ENCODE results near the gene SEMA4G. TPM values are rescaled to one million over a fixed set of nuclear protein-coding genes. Genes with fewer than 3 reads are reported as not detected.

The SEMA4G gene
- total and polyA plus RNA-seq, 8 donors: 2.7 to 44.2 (median 33.9) TPM

DNA sequence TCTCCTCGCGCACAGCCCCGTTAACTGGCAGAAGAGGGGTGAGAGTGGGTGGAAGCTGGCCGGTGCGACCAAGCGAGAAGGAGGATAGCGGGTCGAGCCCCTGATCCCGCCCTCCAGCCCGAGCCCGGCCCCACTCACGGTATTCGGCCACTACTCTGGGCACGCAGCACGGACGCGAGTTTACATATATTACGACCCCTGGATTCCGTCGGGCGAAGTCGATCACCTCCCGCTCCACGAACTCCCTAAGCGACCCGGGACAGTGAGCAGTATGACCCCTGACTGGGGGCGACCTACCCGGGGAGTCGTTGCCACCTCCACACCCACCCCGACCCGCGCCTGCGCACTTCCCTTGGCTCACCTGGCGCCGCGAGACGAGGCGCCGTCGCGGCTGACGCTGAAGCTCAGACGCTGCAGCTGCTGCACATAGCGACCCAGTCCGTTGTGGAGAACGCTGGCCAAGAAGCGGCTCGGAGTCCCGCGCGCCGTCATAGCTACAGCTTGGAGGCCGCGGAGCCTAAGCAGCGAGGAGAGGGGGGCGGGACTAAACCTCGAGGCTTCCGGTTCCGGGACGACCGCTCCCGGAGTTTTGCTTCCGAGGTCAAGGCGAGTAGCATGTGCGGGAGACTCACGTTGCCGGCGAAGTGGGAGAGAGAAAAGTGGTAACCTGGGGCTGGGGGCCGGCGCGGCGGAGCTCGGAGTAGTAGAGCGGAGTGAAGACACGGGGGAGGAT lies 17.8 kb downstream of the SEMA4G start, which contains the start of the genes MRPL43 and TWNK:
Gene MRPL43 (minus strand): TSS at position 546 of the 733 bp plus-strand sequence. CDS start 54 bp downstream, at position 492.
Gene TWNK (plus strand): TSS at position 592 of the 733 bp plus-strand sequence. CDS start 668 bp downstream, outside the sequence.
- DNase-seq (peak; percentile 81 to 94 (median 84)), ATAC-seq (peak; percentile 96)
- H3K4me1 ChIP-seq: peaks cover 14 to 33% of the 10 kb centered on the region in 2 donors
- peaks cover 0 to 47% of the 10 kb centered on the region in 2 donors for H3K36me3 ChIP-seq
- TF ChIP-seq, protein P1, sequence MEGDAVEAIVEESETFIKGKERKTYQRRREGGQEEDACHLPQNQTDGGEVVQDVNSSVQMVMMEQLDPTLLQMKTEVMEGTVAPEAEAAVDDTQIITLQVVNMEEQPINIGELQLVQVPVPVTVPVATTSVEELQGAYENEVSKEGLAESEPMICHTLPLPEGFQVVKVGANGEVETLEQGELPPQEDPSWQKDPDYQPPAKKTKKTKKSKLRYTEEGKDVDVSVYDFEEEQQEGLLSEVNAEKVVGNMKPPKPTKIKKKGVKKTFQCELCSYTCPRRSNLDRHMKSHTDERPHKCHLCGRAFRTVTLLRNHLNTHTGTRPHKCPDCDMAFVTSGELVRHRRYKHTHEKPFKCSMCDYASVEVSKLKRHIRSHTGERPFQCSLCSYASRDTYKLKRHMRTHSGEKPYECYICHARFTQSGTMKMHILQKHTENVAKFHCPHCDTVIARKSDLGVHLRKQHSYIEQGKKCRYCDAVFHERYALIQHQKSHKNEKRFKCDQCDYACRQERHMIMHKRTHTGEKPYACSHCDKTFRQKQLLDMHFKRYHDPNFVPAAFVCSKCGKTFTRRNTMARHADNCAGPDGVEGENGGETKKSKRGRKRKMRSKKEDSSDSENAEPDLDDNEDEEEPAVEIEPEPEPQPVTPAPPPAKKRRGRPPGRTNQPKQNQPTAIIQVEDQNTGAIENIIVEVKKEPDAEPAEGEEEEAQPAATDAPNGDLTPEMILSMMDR (IDR thresholded peaks at IDR 0.05): no peak
- peak within 1 kb of the TSS; percentile 73 to 92 for H3K4me3 ChIP-seq
- intact Hi-C loops (cut with DNase I): no loop called here
- H3K9me3 ChIP-seq: no peaks in the 10 kb centered on the region
- no peaks in the 10 kb centered on the region for H3K27me3 ChIP-seq
- H3K27ac ChIP-seq: peak within 1 kb of the TSS; percentile 34 to 79

DNA sequence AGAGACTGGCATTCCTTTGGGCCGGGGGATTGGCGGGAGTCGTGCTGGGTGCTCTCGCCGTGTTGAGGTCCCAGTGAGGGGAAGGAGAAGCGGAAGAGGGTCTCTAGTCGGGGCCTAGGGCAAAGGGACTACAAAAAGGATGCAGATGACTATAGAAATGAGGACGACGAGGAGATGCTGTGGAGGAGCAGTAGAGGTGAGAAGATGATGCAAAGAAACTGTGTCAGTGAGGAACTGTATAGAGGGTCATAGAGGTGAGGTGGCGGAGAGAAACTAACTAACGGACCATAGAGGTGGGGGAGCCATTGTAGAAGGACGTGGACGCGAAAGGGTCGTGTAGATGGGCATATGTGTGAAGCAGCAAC lies 18.4 kb downstream of the SEMA4G start:
- H3K9me3 ChIP-seq: no peaks in the 10 kb centered on the region
- TF ChIP-seq, protein P1 (IDR thresholded peaks at IDR 0.05): no peak
- H3K27me3 ChIP-seq: no peaks in the 10 kb centered on the region
- DNase-seq (no peak), ATAC-seq (no peak)
- H3K4me1 ChIP-seq: peaks cover 14 to 33% of the 10 kb centered on the region in 2 donors
- peaks cover 0 to 49% of the 10 kb centered on the region in 2 donors for H3K36me3 ChIP-seq
- intact Hi-C loops (cut with DNase I): no loop called here
- peak overlapping the region; percentile 73 to 92 for H3K4me3 ChIP-seq
- H3K27ac ChIP-seq: peak overlapping the region in 1 of 2 donors; percentile 79

DNA sequence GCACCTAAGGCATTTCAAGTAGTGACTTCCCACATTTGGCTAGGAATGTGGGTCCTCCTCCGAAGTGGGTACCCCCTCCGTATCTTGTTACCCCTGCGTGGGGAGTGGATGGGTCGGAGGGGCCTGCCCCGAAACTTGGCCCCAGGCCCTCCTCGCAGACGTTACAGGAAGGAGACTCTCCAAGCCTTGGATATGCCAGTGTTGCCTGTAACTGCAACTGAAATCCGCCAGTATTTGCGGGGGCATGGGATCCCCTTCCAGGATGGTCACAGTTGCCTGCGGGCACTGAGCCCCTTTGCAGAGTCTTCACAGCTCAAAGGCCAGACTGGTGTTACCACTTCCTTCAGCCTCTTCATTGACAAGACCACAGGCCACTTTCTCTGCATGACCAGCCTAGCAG lies 18.9 kb downstream of the SEMA4G start:
- Histone ChIP-seq H3K4me3 (peak overlapping the region; percentile 73 to 92), H3K4me1 (peaks cover 14 to 33% of the 10 kb centered on the region in 2 donors), H3K9me3 (no peaks in the 10 kb centered on the region), H3K27ac (no peak overlapping the region), H3K27me3 (no peaks in the 10 kb centered on the region), H3K36me3 (peaks cover 0 to 49% of the 10 kb centered on the region in 2 donors)
- TF ChIP-seq, protein P1 (IDR thresholded peaks at IDR 0.05): no peak
- DNase-seq (no peak), ATAC-seq (no peak)
- intact Hi-C loops (cut with DNase I): no loop called here

DNA sequence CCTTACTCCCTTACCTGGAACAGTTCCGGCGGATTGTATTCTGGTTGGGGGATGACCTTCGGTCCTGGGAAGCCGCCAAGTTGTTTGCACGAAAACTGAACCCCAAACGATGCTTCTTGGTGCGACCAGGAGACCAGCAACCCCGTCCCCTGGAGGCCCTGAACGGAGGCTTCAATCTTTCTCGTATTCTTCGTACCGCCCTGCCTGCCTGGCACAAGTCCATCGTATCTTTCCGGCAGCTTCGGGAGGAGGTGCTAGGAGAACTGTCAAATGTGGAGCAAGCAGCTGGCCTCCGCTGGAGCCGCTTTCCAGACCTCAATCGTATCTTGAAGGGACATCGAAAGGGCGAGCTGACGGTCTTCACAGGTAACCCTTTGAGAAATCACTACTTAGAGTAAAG lies 19.8 kb downstream of the SEMA4G start:
- Histone ChIP-seq H3K4me1 (peaks cover 14 to 33% of the 10 kb centered on the region in 2 donors), H3K4me3 (no peak overlapping the region), H3K27me3 (no peaks in the 10 kb centered on the region), H3K9me3 (no peaks in the 10 kb centered on the region), H3K36me3 (peaks cover 0 to 49% of the 10 kb centered on the region in 2 donors), H3K27ac (no peak overlapping the region)
- ATAC-seq (no peak), DNase-seq (no peak)
- intact Hi-C loops (cut with DNase I): no loop called here
- TF ChIP-seq, protein P1 (IDR thresholded peaks at IDR 0.05): no peak

DNA sequence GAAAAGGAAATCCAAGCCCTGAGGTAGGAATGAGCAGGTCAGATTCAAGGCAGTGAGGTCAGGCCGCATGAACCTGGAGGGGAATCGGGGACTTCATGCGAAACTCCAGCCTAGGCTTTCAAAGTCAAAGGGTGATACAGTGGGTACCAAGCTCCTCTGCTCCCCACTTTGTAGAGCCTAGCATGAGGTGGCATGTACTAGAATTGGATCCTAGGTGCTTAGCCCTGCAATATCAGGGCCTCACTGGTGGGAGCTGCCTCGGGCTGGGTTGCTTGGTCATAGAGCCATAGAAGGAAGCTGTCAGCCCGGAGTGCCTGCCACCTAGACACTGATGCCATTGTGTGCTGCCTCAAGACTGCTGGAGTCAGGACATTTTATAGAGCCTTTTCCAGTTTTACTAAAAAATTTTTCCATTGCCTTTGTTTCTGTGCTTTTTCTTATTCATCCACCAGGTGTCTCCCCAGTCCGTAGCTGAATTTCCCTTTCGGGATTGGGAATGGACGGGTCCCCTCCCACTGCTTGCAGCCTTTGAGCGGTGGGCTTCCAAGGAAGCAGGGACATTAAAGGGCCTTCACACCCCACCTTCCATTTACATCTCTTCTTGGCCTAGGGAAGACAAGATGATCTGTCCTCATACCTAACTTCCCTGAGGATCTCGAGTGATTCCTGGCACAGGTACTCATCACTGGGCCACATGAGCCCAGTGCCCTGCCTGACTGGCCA lies 24.8 kb downstream of the SEMA4G start:
- DNase-seq: peak in 2 of 4 donors; percentile 37 to 57
- no peaks in the 10 kb centered on the region for H3K27me3 ChIP-seq
- H3K4me3 ChIP-seq: no peak overlapping the region
- no peaks in the 10 kb centered on the region for H3K9me3 ChIP-seq
- intact Hi-C loops (cut with DNase I): no loop called here
- TF ChIP-seq, protein P1 (IDR thresholded peaks at IDR 0.05): peak; percentile 47 to 64
- ATAC-seq: no peak
- no peak overlapping the region for H3K27ac ChIP-seq
- peaks cover 6 to 30% of the 10 kb centered on the region in 2 donors for H3K4me1 ChIP-seq
- H3K36me3 ChIP-seq: peaks cover 0 to 50% of the 10 kb centered on the region in 2 donors
